Measurements from ENCODE around the gene PKD2.

Gene PKD2

GRCh38 chr4:88035292-88035691, 27.9 kb downstream of the PKD2 start:
- TF ChIP-seq CTCF (conservative IDR thresholded peaks at IDR 0.05; ENCODE audit: low read depth, low read length) = no peak
- no peak for DNase-seq (ENCODE audit: low read depth)
- H3K4me3 ChIP-seq (ENCODE audit: low read depth, low read length) = no peak overlapping the region

- DNase-seq (ENCODE audit: low read depth) = no peak
- no peak for TF ChIP-seq CTCF (conservative IDR thresholded peaks at IDR 0.05; ENCODE audit: low read depth, low read length)
Measured at GRCh38 chr4:88037447-88037846, 30.0 kb downstream of the PKD2 start.

GRCh38 chr4:88037936-88038335, 30.5 kb downstream of the PKD2 start:
- no peak for DNase-seq (ENCODE audit: low read depth)
- TF ChIP-seq CTCF (conservative IDR thresholded peaks at IDR 0.05; ENCODE audit: low read depth, low read length) = no peak
- no peak overlapping the region for H3K4me3 ChIP-seq (ENCODE audit: low read depth, low read length)

More at GRCh38 chr4:88037447-88037846, 30.0 kb downstream of the PKD2 start:
- no peak overlapping the region for H3K4me3 ChIP-seq (ENCODE audit: low read depth, low read length)

GRCh38 chr4:88040707-88041106, 33.3 kb downstream of the PKD2 start:
- DNase-seq (ENCODE audit: low read depth) = no peak
- TF ChIP-seq CTCF (conservative IDR thresholded peaks at IDR 0.05; ENCODE audit: low read depth, low read length) = no peak

GRCh38 chr4:88041626-88042025, 34.2 kb downstream of the PKD2 start:
- no peak for TF ChIP-seq CTCF (conservative IDR thresholded peaks at IDR 0.05; ENCODE audit: low read depth, low read length)
- DNase-seq (ENCODE audit: low read depth) = no peak

More at GRCh38 chr4:88040707-88041106, 33.3 kb downstream of the PKD2 start:
- H3K4me3 ChIP-seq (ENCODE audit: low read depth, low read length) = no peak overlapping the region

GRCh38 chr4:88043001-88043400, 35.6 kb downstream of the PKD2 start:
- H3K4me3 ChIP-seq (ENCODE audit: low read depth, low read length) = no peak overlapping the region
- TF ChIP-seq CTCF (conservative IDR thresholded peaks at IDR 0.05; ENCODE audit: low read depth, low read length) = no peak
- no peak for DNase-seq (ENCODE audit: low read depth)

More at GRCh38 chr4:88041626-88042025, 34.2 kb downstream of the PKD2 start:
- no peak overlapping the region for H3K4me3 ChIP-seq (ENCODE audit: low read depth, low read length)

GRCh38 chr4:88043586-88044340, 36.3 kb downstream of the PKD2 start:
- TF ChIP-seq CTCF (conservative IDR thresholded peaks at IDR 0.05; ENCODE audit: low read depth, low read length) = no peak
- no peak for DNase-seq (ENCODE audit: low read depth)
- no peak overlapping the region for H3K4me3 ChIP-seq (ENCODE audit: low read depth, low read length)
